Measurements from ENCODE around the gene INPP5E.

DNA sequence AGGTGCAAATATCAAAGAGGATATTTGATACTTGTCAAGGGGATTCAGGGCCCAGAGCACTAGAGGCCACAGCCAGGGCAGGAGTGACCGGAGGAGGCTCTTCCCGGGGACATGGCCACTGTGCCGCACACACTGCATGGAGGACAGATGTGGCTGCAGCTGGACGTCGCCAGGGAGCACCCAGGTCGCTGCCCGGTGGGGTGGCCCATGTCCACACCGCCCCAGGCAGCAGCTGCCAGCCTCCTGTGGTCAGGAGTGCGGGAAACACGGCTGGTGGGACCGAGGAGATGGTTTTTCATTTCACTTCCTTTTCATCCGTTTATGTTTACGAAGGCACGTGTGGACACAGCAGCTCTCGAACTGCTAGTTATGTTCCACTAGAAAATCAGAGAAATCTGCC is 28.1 kb upstream of the INPP5E start:
- TF ChIP-seq, protein P1, sequence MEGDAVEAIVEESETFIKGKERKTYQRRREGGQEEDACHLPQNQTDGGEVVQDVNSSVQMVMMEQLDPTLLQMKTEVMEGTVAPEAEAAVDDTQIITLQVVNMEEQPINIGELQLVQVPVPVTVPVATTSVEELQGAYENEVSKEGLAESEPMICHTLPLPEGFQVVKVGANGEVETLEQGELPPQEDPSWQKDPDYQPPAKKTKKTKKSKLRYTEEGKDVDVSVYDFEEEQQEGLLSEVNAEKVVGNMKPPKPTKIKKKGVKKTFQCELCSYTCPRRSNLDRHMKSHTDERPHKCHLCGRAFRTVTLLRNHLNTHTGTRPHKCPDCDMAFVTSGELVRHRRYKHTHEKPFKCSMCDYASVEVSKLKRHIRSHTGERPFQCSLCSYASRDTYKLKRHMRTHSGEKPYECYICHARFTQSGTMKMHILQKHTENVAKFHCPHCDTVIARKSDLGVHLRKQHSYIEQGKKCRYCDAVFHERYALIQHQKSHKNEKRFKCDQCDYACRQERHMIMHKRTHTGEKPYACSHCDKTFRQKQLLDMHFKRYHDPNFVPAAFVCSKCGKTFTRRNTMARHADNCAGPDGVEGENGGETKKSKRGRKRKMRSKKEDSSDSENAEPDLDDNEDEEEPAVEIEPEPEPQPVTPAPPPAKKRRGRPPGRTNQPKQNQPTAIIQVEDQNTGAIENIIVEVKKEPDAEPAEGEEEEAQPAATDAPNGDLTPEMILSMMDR (conservative IDR thresholded peaks at IDR 0.05; ENCODE audit: low read depth in 2 of 2): no peak
- TF ChIP-seq REST (IDR thresholded peaks at IDR 0.05; ENCODE audit: unreplicated experiment): no peak
- TF ChIP-seq POLR2AphosphoS5 (IDR thresholded peaks at IDR 0.05; ENCODE audit: low read depth): no peak
- no peak for TF ChIP-seq EZH2phosphoT487 (IDR thresholded peaks at IDR 0.05; ENCODE audit: unreplicated experiment)
- TF ChIP-seq CREB1 (CRISPR knock-in tag; IDR thresholded peaks at IDR 0.05; ENCODE audit: low read depth): no peak
- no peak for TF ChIP-seq EZH2 (IDR thresholded peaks at IDR 0.05; ENCODE audit: low read depth, unreplicated experiment)
- TF ChIP-seq, protein P2, sequence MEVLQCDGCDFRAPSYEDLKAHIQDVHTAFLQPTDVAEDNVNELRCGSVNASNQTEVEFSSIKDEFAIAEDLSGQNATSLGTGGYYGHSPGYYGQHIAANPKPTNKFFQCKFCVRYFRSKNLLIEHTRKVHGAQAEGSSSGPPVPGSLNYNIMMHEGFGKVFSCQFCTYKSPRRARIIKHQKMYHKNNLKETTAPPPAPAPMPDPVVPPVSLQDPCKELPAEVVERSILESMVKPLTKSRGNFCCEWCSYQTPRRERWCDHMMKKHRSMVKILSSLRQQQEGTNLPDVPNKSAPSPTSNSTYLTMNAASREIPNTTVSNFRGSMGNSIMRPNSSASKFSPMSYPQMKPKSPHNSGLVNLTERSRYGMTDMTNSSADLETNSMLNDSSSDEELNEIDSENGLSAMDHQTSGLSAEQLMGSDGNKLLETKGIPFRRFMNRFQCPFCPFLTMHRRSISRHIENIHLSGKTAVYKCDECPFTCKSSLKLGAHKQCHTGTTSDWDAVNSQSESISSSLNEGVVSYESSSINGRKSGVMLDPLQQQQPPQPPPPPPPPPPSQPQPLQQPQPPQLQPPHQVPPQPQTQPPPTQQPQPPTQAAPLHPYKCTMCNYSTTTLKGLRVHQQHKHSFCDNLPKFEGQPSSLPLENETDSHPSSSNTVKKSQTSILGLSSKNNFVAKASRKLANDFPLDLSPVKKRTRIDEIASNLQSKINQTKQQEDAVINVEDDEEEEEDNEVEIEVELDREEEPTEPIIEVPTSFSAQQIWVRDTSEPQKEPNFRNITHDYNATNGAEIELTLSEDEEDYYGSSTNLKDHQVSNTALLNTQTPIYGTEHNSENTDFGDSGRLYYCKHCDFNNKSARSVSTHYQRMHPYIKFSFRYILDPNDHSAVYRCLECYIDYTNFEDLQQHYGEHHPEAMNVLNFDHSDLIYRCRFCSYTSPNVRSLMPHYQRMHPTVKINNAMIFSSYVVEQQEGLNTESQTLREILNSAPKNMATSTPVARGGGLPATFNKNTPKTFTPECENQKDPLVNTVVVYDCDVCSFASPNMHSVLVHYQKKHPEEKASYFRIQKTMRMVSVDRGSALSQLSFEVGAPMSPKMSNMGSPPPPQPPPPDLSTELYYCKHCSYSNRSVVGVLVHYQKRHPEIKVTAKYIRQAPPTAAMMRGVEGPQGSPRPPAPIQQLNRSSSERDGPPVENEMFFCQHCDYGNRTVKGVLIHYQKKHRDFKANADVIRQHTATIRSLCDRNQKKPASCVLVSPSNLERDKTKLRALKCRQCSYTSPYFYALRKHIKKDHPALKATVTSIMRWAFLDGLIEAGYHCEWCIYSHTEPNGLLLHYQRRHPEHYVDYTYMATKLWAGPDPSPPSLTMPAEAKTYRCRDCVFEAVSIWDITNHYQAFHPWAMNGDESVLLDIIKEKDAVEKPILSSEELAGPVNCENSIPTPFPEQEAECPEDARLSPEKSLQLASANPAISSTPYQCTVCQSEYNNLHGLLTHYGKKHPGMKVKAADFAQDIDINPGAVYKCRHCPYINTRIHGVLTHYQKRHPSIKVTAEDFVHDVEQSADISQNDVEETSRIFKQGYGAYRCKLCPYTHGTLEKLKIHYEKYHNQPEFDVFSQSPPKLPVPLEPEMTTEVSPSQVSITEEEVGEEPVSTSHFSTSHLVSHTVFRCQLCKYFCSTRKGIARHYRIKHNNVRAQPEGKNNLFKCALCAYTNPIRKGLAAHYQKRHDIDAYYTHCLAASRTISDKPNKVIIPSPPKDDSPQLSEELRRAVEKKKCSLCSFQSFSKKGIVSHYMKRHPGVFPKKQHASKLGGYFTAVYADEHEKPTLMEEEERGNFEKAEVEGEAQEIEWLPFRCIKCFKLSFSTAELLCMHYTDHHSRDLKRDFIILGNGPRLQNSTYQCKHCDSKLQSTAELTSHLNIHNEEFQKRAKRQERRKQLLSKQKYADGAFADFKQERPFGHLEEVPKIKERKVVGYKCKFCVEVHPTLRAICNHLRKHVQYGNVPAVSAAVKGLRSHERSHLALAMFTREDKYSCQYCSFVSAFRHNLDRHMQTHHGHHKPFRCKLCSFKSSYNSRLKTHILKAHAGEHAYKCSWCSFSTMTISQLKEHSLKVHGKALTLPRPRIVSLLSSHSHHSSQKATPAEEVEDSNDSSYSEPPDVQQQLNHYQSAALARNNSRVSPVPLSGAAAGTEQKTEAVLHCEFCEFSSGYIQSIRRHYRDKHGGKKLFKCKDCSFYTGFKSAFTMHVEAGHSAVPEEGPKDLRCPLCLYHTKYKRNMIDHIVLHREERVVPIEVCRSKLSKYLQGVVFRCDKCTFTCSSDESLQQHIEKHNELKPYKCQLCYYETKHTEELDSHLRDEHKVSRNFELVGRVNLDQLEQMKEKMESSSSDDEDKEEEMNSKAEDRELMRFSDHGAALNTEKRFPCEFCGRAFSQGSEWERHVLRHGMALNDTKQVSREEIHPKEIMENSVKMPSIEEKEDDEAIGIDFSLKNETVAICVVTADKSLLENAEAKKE (CRISPR knock-in tag; IDR thresholded peaks at IDR 0.05): no peak
